Measurements from ENCODE around the gene ZPBP2. TPM values are rescaled to one million over a fixed set of nuclear protein-coding genes. Genes with fewer than 3 reads are reported as not detected.

Gene ZPBP2
- polyA plus RNA-seq, 3 donors: not detected

GRCh38 chr17:39838057-39838456 lies 29.9 kb upstream of the ZPBP2 start:
- Histone ChIP-seq H3K79me2 (ENCODE audit: insufficient read depth, low read length) (no peaks in the 10 kb centered on the region), H2AFZ (ENCODE audit: insufficient read depth, low read depth, low read length, poor library complexity, severe bottlenecking) (no peak overlapping the region), H3K4me2 (replicated peaks; ENCODE audit: extremely low read depth, low read length, poor library complexity, severe bottlenecking) (no peak overlapping the region), H3K27me3 (ENCODE audit: control insufficient read depth in 2 of 2, insufficient read depth in 2 of 2, low read length in 2 of 2) (peaks cover under 1 to 16% of the 10 kb centered on the region in 2 donors), H3K9ac (ENCODE audit: insufficient read depth, low read length, poor library complexity, severe bottlenecking) (no peak overlapping the region), H4K20me1 (ENCODE audit: insufficient read depth, low read length) (no peaks in the 10 kb centered on the region), H3K4me1 (ENCODE audit: control insufficient read depth in 1 of 2, insufficient read depth in 2 of 2, low read length in 2 of 2) (no peaks in the 10 kb centered on the region), H3K9me3 (replicated peaks in 1 of 2; ENCODE audit: control insufficient read depth in 1 of 2, insufficient read depth in 1 of 2, low read length in 2 of 2) (peaks cover 7 to 30% of the 10 kb centered on the region in 2 donors), H3K36me3 (replicated peaks in 1 of 2; ENCODE audit: control insufficient read depth in 1 of 2, insufficient read depth in 2 of 2, low read length in 2 of 2) (no peaks in the 10 kb centered on the region), H3K27ac (ENCODE audit: low read depth in 1 of 2, low read length in 2 of 2) (no peak overlapping the region), H3K4me3 (replicated peaks in 1 of 3; ENCODE audit: low read depth in 2 of 3, low read length in 3 of 3) (no peak overlapping the region)
- no peaks in the 10 kb centered on the region for H3K4me1 Mint-ChIP-seq
- H3K9me3 Mint-ChIP-seq: peaks cover 9 to 35% (median 28%) of the 10 kb centered on the region in 7 donors
- no peak for DNase-seq
- peaks cover 0 to 1% of the 10 kb centered on the region in 2 donors for H3K36me3 Mint-ChIP-seq
- H3K27me3 Mint-ChIP-seq (ENCODE audit: low read depth in 3 of 3): peaks cover 11 to 37% (median 27%) of the 10 kb centered on the region in 3 donors
- intact Hi-C loops (cut with micrococcal nuclease): no loop called here
- no peak overlapping the region for H3K4me3 Mint-ChIP-seq
- no CpG with 5 or more reads among the region's 1 CpG for WGBS (ENCODE audit: insufficient coverage)
- no peak overlapping the region for H3K27ac Mint-ChIP-seq
- TF ChIP-seq CTCF (IDR thresholded peaks at IDR 0.05): no peak

GRCh38 chr17:39838784-39839183 lies 29.2 kb upstream of the ZPBP2 start:
- Histone ChIP-seq H3K9me3 (replicated peaks in 1 of 2; ENCODE audit: control insufficient read depth in 1 of 2, insufficient read depth in 1 of 2, low read length in 2 of 2) (peaks cover 7 to 30% of the 10 kb centered on the region in 2 donors), H2AFZ (ENCODE audit: insufficient read depth, low read depth, low read length, poor library complexity, severe bottlenecking) (no peak overlapping the region), H3K4me1 (ENCODE audit: control insufficient read depth in 1 of 2, insufficient read depth in 2 of 2, low read length in 2 of 2) (no peaks in the 10 kb centered on the region), H3K4me3 (replicated peaks in 1 of 3; ENCODE audit: low read depth in 2 of 3, low read length in 3 of 3) (no peak overlapping the region), H3K4me2 (replicated peaks; ENCODE audit: extremely low read depth, low read length, poor library complexity, severe bottlenecking) (no peak overlapping the region), H3K79me2 (ENCODE audit: insufficient read depth, low read length) (no peaks in the 10 kb centered on the region), H3K9ac (ENCODE audit: insufficient read depth, low read length, poor library complexity, severe bottlenecking) (no peak overlapping the region), H3K36me3 (replicated peaks in 1 of 2; ENCODE audit: control insufficient read depth in 1 of 2, insufficient read depth in 2 of 2, low read length in 2 of 2) (no peaks in the 10 kb centered on the region), H3K27me3 (ENCODE audit: control insufficient read depth in 2 of 2, insufficient read depth in 2 of 2, low read length in 2 of 2) (peaks cover 8 to 20% of the 10 kb centered on the region in 2 donors), H4K20me1 (ENCODE audit: insufficient read depth, low read length) (no peaks in the 10 kb centered on the region), H3K27ac (ENCODE audit: low read depth in 1 of 2, low read length in 2 of 2) (no peak overlapping the region)
- Mint-ChIP-seq H3K27me3 (ENCODE audit: low read depth in 3 of 3) (peaks cover 16 to 39% (median 25%) of the 10 kb centered on the region in 3 donors), H3K9me3 (peaks cover 9 to 35% (median 28%) of the 10 kb centered on the region in 7 donors), H3K27ac (no peak overlapping the region), H3K4me1 (no peaks in the 10 kb centered on the region), H3K36me3 (peaks cover 0 to 1% of the 10 kb centered on the region in 2 donors), H3K4me3 (no peak overlapping the region)
- no peak for TF ChIP-seq CTCF (IDR thresholded peaks at IDR 0.05)
- intact Hi-C loops (cut with micrococcal nuclease): no loop called here
- DNase-seq: no peak
- no CpG with 5 or more reads among the region's 1 CpG for WGBS (ENCODE audit: insufficient coverage)

Data from CD14-positive monocyte (primary cell).